ENCODE measurements around the gene EEF2KMT. TPM values are rescaled to one million over a fixed set of nuclear protein-coding genes. Genes with fewer than 3 reads are reported as not detected.
"Not testable (repeated sequence)": the region's sequence is repeated elsewhere in the genome, so short reads cannot be mapped to it uniquely, and the experiment has no call there.

Gene EEF2KMT
- total RNA-seq, 2 donors from 2014 or later, result 8.6 to 15.6 TPM

DNA sequence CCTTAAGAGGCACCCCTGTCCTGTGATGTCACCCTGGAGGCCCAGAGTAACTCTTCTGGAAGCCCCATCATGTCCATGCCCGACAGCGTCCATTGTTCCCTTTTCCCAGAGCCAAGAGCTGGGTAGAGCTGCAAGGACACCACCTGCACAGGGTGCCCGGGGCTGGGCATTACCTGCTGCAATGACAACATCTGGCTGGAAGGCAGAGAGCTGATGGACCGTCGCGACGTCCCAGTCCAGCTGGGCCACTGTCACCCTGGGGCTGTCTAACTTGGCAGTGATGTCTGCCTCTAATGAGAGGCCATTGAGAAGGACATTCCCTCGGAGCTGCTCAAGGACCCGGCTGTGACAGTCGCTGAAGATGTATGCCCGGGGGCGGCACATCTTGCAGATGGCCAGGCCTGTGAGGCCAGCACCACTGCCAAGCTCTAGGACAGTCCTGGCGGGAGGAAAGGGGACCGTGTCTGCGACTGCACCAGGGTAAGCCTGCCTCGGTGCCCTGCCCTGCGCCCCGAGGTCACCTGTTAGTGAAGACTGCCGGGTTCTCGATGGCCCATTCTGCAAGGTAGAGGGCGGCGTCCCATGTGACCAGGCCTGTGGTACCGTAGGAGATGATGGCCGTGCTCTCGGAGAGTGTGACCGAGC is 7.6 kb downstream of the EEF2KMT start:
- H3K9me3 Mint-ChIP-seq, DNase-seq, H3K27ac Mint-ChIP-seq: not testable (repeated sequence)

GRCh38 chr16:5088936-5089335 is 8.7 kb downstream of the EEF2KMT start:
- H3K9me3 ChIP-seq (ENCODE audit: control insufficient read depth, low read length); H3K4me3 ChIP-seq (ENCODE audit: low read length); H3K9me3 Mint-ChIP-seq; DNase-seq; H3K27ac ChIP-seq (ENCODE audit: low read depth, low read length); H3K4me1 ChIP-seq (ENCODE audit: control insufficient read depth, insufficient read depth, low read length); H3K27me3 Mint-ChIP-seq (ENCODE audit: insufficient read depth); H3K27me3 ChIP-seq (ENCODE audit: control insufficient read depth, insufficient read depth, low read length, poor library complexity, severe bottlenecking); H3K36me3 ChIP-seq (ENCODE audit: control insufficient read depth, insufficient read depth, low read length); H3K4me3 Mint-ChIP-seq; H3K9ac ChIP-seq (ENCODE audit: extremely low read depth, low read length, poor library complexity, severe bottlenecking); H3K4me1 Mint-ChIP-seq; H3K27ac Mint-ChIP-seq: not testable (repeated sequence)
- peaks cover 48% of the 10 kb centered on the region for H3K36me3 Mint-ChIP-seq (ENCODE audit: low read depth)
- WGBS, 2 experiments (ENCODE audit: insufficient coverage in 1 of 2, insufficient read length in 1 of 2), result 92 to 100% methylated on average over 1 to 17 of the region's 17 CpGs

More for the DNA sequence above, 7.6 kb downstream of the EEF2KMT start:
- not testable (repeated sequence) for H3K4me3 Mint-ChIP-seq; H3K4me1 ChIP-seq (ENCODE audit: control insufficient read depth, insufficient read depth, low read length); H3K36me3 ChIP-seq (ENCODE audit: control insufficient read depth, insufficient read depth, low read length); H3K4me3 ChIP-seq (ENCODE audit: low read length); H3K4me1 Mint-ChIP-seq; H3K27me3 Mint-ChIP-seq (ENCODE audit: insufficient read depth); H3K27ac ChIP-seq (ENCODE audit: low read depth, low read length); H3K9me3 ChIP-seq (ENCODE audit: control insufficient read depth, low read length); H3K27me3 ChIP-seq (ENCODE audit: control insufficient read depth, insufficient read depth, low read length, poor library complexity, severe bottlenecking); H3K9ac ChIP-seq (ENCODE audit: extremely low read depth, low read length, poor library complexity, severe bottlenecking)
- H3K36me3 Mint-ChIP-seq (ENCODE audit: low read depth), result peaks cover 38% of the 10 kb centered on the region
- WGBS, 2 experiments (ENCODE audit: insufficient coverage in 1 of 2, insufficient read length in 1 of 2), result 94 to 95% methylated on average over 19 to 26 of the region's 26 CpGs

DNA sequence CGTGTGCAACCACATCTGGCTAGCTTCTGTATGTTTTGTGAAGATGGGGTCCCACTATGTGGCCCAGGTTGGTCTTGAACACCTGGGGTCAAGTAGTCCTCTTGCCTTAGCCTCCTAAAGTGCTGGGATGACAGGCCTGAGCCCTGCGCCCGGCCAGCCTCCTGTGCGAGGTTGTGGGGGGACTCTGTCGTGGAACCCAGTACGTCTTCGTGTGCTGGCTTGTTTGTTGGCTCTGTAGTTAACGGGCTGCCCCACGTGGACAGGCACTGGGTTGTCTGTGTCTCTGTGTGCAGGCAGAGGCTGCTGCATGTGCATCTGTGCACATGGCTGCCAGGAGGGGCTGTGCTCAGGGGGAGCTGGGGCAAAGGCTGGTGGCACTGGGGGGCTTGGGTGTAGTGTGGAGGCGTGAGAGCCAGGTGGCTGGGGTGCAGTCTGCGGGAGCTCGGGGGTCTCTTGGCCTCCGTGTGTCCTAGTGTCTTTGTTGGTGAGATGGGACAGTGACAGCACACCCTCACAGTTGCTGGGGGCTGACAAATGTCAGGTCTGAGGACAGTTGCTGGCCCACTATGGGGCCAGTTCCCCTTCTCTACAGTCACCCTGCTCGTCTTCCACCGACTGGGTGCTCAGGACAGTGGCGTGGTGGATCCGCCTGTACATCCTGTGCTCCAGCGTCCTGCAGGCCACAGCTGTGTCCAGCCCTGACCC is 9.4 kb downstream of the EEF2KMT start:
- not testable (repeated sequence) for H3K4me3 ChIP-seq (ENCODE audit: low read length); H3K9me3 Mint-ChIP-seq; H3K4me3 Mint-ChIP-seq; H3K27ac Mint-ChIP-seq; H3K36me3 ChIP-seq (ENCODE audit: control insufficient read depth, insufficient read depth, low read length); H3K27ac ChIP-seq (ENCODE audit: low read depth, low read length); H3K4me1 Mint-ChIP-seq; H3K9me3 ChIP-seq (ENCODE audit: control insufficient read depth, low read length); H3K27me3 ChIP-seq (ENCODE audit: control insufficient read depth, insufficient read depth, low read length, poor library complexity, severe bottlenecking); H3K9ac ChIP-seq (ENCODE audit: extremely low read depth, low read length, poor library complexity, severe bottlenecking); H3K4me1 ChIP-seq (ENCODE audit: control insufficient read depth, insufficient read depth, low read length); H3K27me3 Mint-ChIP-seq (ENCODE audit: insufficient read depth); DNase-seq
- H3K36me3 Mint-ChIP-seq (ENCODE audit: low read depth), result peaks cover 52% of the 10 kb centered on the region
- WGBS, 2 experiments (ENCODE audit: insufficient coverage in 1 of 2, insufficient read length in 1 of 2), result 93 to 99% methylated on average over 12 to 18 of the region's 18 CpGs

DNA sequence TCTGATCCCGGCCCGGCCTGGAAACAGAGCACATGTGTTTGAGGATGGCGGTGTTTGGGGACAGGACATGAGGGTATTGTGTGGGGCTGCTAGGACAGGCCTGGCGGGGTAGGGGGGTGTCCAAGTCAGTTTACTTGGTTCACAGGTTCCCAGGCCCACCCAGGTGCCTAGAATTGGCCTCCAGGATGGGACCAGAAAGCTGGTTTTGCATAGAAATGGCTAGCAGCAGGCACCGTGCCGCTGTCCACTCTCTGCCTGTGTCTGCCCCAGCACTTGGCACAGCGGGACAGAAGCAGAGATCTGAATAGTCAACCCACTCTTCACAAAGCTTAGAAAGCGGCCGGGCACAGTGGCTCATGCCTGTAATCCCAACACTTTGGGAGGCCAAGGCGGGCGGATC is 11.9 kb downstream of the EEF2KMT start:
- H3K36me3 Mint-ChIP-seq (ENCODE audit: low read depth), result peaks cover 49% of the 10 kb centered on the region
- H3K36me3 ChIP-seq (ENCODE audit: control insufficient read depth, insufficient read depth, low read length); H3K9me3 Mint-ChIP-seq; H3K27ac Mint-ChIP-seq; H3K27ac ChIP-seq (ENCODE audit: low read depth, low read length); DNase-seq; H3K27me3 ChIP-seq (ENCODE audit: control insufficient read depth, insufficient read depth, low read length, poor library complexity, severe bottlenecking); H3K4me1 Mint-ChIP-seq; H3K27me3 Mint-ChIP-seq (ENCODE audit: insufficient read depth); H3K9ac ChIP-seq (ENCODE audit: extremely low read depth, low read length, poor library complexity, severe bottlenecking); H3K4me1 ChIP-seq (ENCODE audit: control insufficient read depth, insufficient read depth, low read length); H3K4me3 ChIP-seq (ENCODE audit: low read length); H3K9me3 ChIP-seq (ENCODE audit: control insufficient read depth, low read length); H3K4me3 Mint-ChIP-seq: not testable (repeated sequence)
- WGBS, 2 experiments (ENCODE audit: insufficient coverage in 1 of 2, insufficient read length in 1 of 2), result 80 to 88% methylated on average over 2 to 11 of the region's 11 CpGs

GRCh38 chr16:5084802-5085201 is 12.8 kb downstream of the EEF2KMT start:
- H3K27me3 Mint-ChIP-seq (ENCODE audit: insufficient read depth); H3K9me3 Mint-ChIP-seq; H3K27me3 ChIP-seq (ENCODE audit: control insufficient read depth, insufficient read depth, low read length, poor library complexity, severe bottlenecking); H3K27ac ChIP-seq (ENCODE audit: low read depth, low read length); H3K4me3 ChIP-seq (ENCODE audit: low read length); H3K9ac ChIP-seq (ENCODE audit: extremely low read depth, low read length, poor library complexity, severe bottlenecking); H3K36me3 ChIP-seq (ENCODE audit: control insufficient read depth, insufficient read depth, low read length); H3K9me3 ChIP-seq (ENCODE audit: control insufficient read depth, low read length); H3K4me1 Mint-ChIP-seq; H3K4me3 Mint-ChIP-seq; H3K4me1 ChIP-seq (ENCODE audit: control insufficient read depth, insufficient read depth, low read length): not testable (repeated sequence)
- Mint-ChIP-seq H3K36me3 (ENCODE audit: low read depth) (peaks cover 45% of the 10 kb centered on the region), H3K27ac (peak overlapping the region; percentile 46)
- WGBS, 2 experiments (ENCODE audit: insufficient coverage in 1 of 2, insufficient read length in 1 of 2), result 61 to 66% methylated on average over 7 to 10 of the region's 10 CpGs
- peak; percentile 95 for DNase-seq
- TF ChIP-seq CTCF (conservative IDR thresholded peaks at IDR 0.05), result peak; percentile 78

- WGBS, 2 experiments (ENCODE audit: insufficient coverage in 1 of 2, insufficient read length in 1 of 2), result 85 to 88% methylated on average over 7 to 8 of the region's 11 CpGs
- not testable (repeated sequence) for H3K36me3 ChIP-seq (ENCODE audit: control insufficient read depth, insufficient read depth, low read length); H3K27ac ChIP-seq (ENCODE audit: low read depth, low read length); H3K4me3 ChIP-seq (ENCODE audit: low read length); H3K4me1 Mint-ChIP-seq; H3K4me1 ChIP-seq (ENCODE audit: control insufficient read depth, insufficient read depth, low read length); H3K9me3 Mint-ChIP-seq; H3K9ac ChIP-seq (ENCODE audit: extremely low read depth, low read length, poor library complexity, severe bottlenecking); DNase-seq; H3K27me3 Mint-ChIP-seq (ENCODE audit: insufficient read depth); H3K27me3 ChIP-seq (ENCODE audit: control insufficient read depth, insufficient read depth, low read length, poor library complexity, severe bottlenecking); H3K9me3 ChIP-seq (ENCODE audit: control insufficient read depth, low read length); H3K4me3 Mint-ChIP-seq
- Mint-ChIP-seq H3K27ac (peak overlapping the region; percentile 52), H3K36me3 (ENCODE audit: low read depth) (peaks cover 48% of the 10 kb centered on the region)
These were observed 13.4 kb downstream of the EEF2KMT start for GRCh38 chr16:5084099-5084731.

All from endodermal cell (in vitro differentiated cells).